Testis (tissue), 3 donors: ENCODE results near the gene CAMK2N1. TPM values are rescaled to one million over a fixed set of nuclear protein-coding genes. Genes with fewer than 3 reads are reported as not detected.

Experiments
- DNase-seq: peaks from one replicate; pipeline ENCODE4 v3.0.0-alpha.2; 2019
- H3K27ac ChIP-seq, 2 donors: fragments of 200-600 bp; sonication (generic); one replicate each; pipeline ENCODE4 v1.5.1; 2019
- H3K27me3 ChIP-seq: fragments of 200-600 bp; sonication (generic); one replicate; pipeline ENCODE4 v1.5.1; 2019
- H3K36me3 ChIP-seq: fragments of 200-600 bp; sonication (generic); one replicate; pipeline ENCODE4 v1.5.1; 2017; ENCODE audit warnings: low read depth; ENCODE audit errors: missing control alignments
- H3K4me1 ChIP-seq: fragments of 200-600 bp; sonication (generic); one replicate; pipeline ENCODE4 v1.5.1; 2019
- H3K4me3 ChIP-seq, 2 donors: fragments of 200-600 bp; sonication (generic); one replicate each; pipeline ENCODE4 v1.5.1; 2017 to 2019
- H3K9me3 ChIP-seq: fragments of 200-600 bp; sonication (generic); one replicate; pipeline ENCODE4 v1.5.1; 2017
- CTCF ChIP-seq, 3 experiments: fragments of 450-650 bp in 2 of 3; fragments of 200-600 bp in 1 of 3; sonication (generic) in 1 of 3; IDR thresholded peaks; one replicate each; pipeline ENCODE4 v1.5.1; 2016 to 2019; ENCODE audit warnings: antibody characterized with exemption in 3 of 3, mild to moderate bottlenecking in 2 of 3, moderate library complexity in 1 of 3
- POLR2A ChIP-seq: fragments of 450-650 bp; IDR thresholded peaks from one replicate; pipeline ENCODE4 v1.6.1; 2017; ENCODE audit warnings: antibody characterized with exemption, mild to moderate bottlenecking, moderate library complexity
- WGBS, 2 donors: methylation state at CpG; one replicate each; pipeline ENCODE4 v1.1.5; 2018; 5-methylcytosine and 5-hydroxymethylcytosine counted together
- intact Hi-C: fragments of 100-400 bp; cut with DNase I; formaldehyde crosslinking; loops from one replicate; pipeline ENCODE4 v1.15.1; 2023; ENCODE audit warnings: low total_unique reads
- polyA plus RNA-seq: library from polyadenylated mRNA; stranded (reverse); fragments of 350-450 nt; fragmentation: Illumina TruSeq; extraction: RNeasy Lipid Tissue Mini Kit (QIAGEN cat#74804); gene quantifications from one replicate; pipeline ENCODE4 v1.2.3, GENCODE V29; 2014; ENCODE audit warnings: low read depth, low replicate concordance; ENCODE audit not compliant: insufficient read depth
- total RNA-seq, 2 donors: library from RNA; depleted of rRNA; stranded (reverse); fragments of >200 nt; gene quantifications; one replicate each; pipeline ENCODE4 v1.2.3, GENCODE V29; 2016

The CAMK2N1 gene
- total and polyA plus RNA-seq, 3 donors from 2014 or later = 7.8 to 12.3 (median 9.5) TPM

- no peak for DNase-seq
- Histone ChIP-seq H3K27me3 (no peaks in the 10 kb centered on the region), H3K27ac (no peak overlapping the region), H3K9me3 (no peaks in the 10 kb centered on the region), H3K36me3 (no peaks in the 10 kb centered on the region), H3K4me3 (no peak overlapping the region), H3K4me1 (peaks cover 6% of the 10 kb centered on the region)
- TF ChIP-seq CTCF (IDR thresholded peaks at IDR 0.05) (no peak), POLR2A (no peak)
- 86% methylated on average over 1 of the region's 1 CpG for WGBS, 2 donors
- intact Hi-C loops = no loop called here
These were observed 19.5 kb upstream of the CAMK2N1 start for GRCh38 chr1:20505488-20505887.

GRCh38 chr1:20500716-20501115 is 14.7 kb upstream of the CAMK2N1 start:
- no peak for DNase-seq
- intact Hi-C loops = no loop called here
- Histone ChIP-seq H3K27ac (no peak overlapping the region), H3K27me3 (no peaks in the 10 kb centered on the region), H3K4me1 (no peaks in the 10 kb centered on the region), H3K4me3 (no peak overlapping the region), H3K36me3 (no peaks in the 10 kb centered on the region), H3K9me3 (no peaks in the 10 kb centered on the region)
- 87 to 92% methylated on average over 11 to 17 of the region's 17 CpGs for WGBS, 2 donors
- no peak for TF ChIP-seq POLR2A
- TF ChIP-seq CTCF (IDR thresholded peaks at IDR 0.05) = no peak

- Histone ChIP-seq H3K4me1 (no peaks in the 10 kb centered on the region), H3K9me3 (no peaks in the 10 kb centered on the region), H3K4me3 (no peak overlapping the region), H3K27me3 (no peaks in the 10 kb centered on the region), H3K27ac (no peak overlapping the region), H3K36me3 (no peaks in the 10 kb centered on the region)
- intact Hi-C loops = loop anchor here (10.0 kb wide), 3 partner anchors 125 to 575 kb away; partner anchors contain the start of gene PLA2G2E
- 89 to 90% methylated on average over 14 of the region's 14 CpGs for WGBS, 2 donors
- no peak for DNase-seq
- no peak for TF ChIP-seq CTCF (IDR thresholded peaks at IDR 0.05)
These were observed 13.7 kb upstream of the CAMK2N1 start for GRCh38 chr1:20499718-20500117.

- no peak for DNase-seq
- intact Hi-C loops = loop anchor here (10.0 kb wide), 3 partner anchors 124 to 574 kb away; partner anchors contain the start of gene PLA2G2E
- Histone ChIP-seq H3K4me3 (no peak overlapping the region), H3K9me3 (no peaks in the 10 kb centered on the region), H3K27ac (no peak overlapping the region), H3K27me3 (no peaks in the 10 kb centered on the region), H3K36me3 (no peaks in the 10 kb centered on the region), H3K4me1 (peaks cover 2% of the 10 kb centered on the region)
- TF ChIP-seq POLR2A (no peak), CTCF (IDR thresholded peaks at IDR 0.05) (no peak)
- 70 to 80% methylated on average over 1 to 5 of the region's 5 CpGs for WGBS, 2 donors
These were observed 13.1 kb upstream of the CAMK2N1 start for GRCh38 chr1:20499105-20499504.

GRCh38 chr1:20498116-20498515 is 12.1 kb upstream of the CAMK2N1 start:
- H3K4me3 ChIP-seq = no peak overlapping the region
- 80 to 87% methylated on average over 7 of the region's 7 CpGs for WGBS, 2 donors
- intact Hi-C loops = loop anchor here (10.0 kb wide), 3 partner anchors 123 to 573 kb away; partner anchors contain the start of gene PLA2G2E
- H3K9me3 ChIP-seq = no peaks in the 10 kb centered on the region
- H3K36me3 ChIP-seq = no peaks in the 10 kb centered on the region
- TF ChIP-seq POLR2A = no peak
- TF ChIP-seq CTCF (IDR thresholded peaks at IDR 0.05) = no peak
- H3K4me1 ChIP-seq = peaks cover 11% of the 10 kb centered on the region
- no peak overlapping the region for H3K27ac ChIP-seq
- H3K27me3 ChIP-seq = no peaks in the 10 kb centered on the region
- no peak for DNase-seq
